ENCODE data around the gene KRT2. TPM values are rescaled to one million over a fixed set of nuclear protein-coding genes. Genes with fewer than 3 reads are reported as not detected.

The KRT2 gene
- total and polyA plus RNA-seq, 8 donors = not detected

- Histone ChIP-seq H3K27me3 (peaks cover 0 to 60% (median 36%) of the 10 kb centered on the region in 3 donors), H3K36me3 (no peaks in the 10 kb centered on the region), H3K4me1 (peaks cover 0 to 8% (median 1%) of the 10 kb centered on the region in 4 donors), H3K4me3 (no peak overlapping the region), H3K9me3 (no peaks in the 10 kb centered on the region), H3K27ac (no peak overlapping the region)
- TF ChIP-seq CTCF (IDR thresholded peaks at IDR 0.05) = no peak
- TF ChIP-seq POLR2AphosphoS5 (IDR thresholded peaks at IDR 0.05) = no peak
- no peak for TF ChIP-seq POLR2A (IDR thresholded peaks at IDR 0.05)
- no peak for TF ChIP-seq EP300 (IDR thresholded peaks at IDR 0.05)
- 56 to 74% (median 71%) methylated on average over 6 of the region's 6 CpGs for WGBS, 5 donors
- no peak for DNase-seq
- intact Hi-C loops (cut with DNase I; ENCODE audit: low total_unique reads) = no loop called here
Observed at GRCh38 chr12:52685406-52685890, 33.4 kb upstream of the KRT2 start.

GRCh38 chr12:52684431-52684830, 32.4 kb upstream of the KRT2 start:
- WGBS, 5 donors = 56 to 82% (median 74%) methylated on average over 2 of the region's 2 CpGs
- Histone ChIP-seq H3K36me3 (no peaks in the 10 kb centered on the region), H3K4me1 (no peaks in the 10 kb centered on the region), H3K27ac (no peak overlapping the region), H3K9me3 (no peaks in the 10 kb centered on the region), H3K27me3 (peaks cover 0 to 59% (median 27%) of the 10 kb centered on the region in 3 donors), H3K4me3 (no peak overlapping the region)
- intact Hi-C loops (cut with DNase I; ENCODE audit: low total_unique reads) = no loop called here
- DNase-seq = no peak
- TF ChIP-seq POLR2A (IDR thresholded peaks at IDR 0.05) (no peak), EP300 (IDR thresholded peaks at IDR 0.05) (no peak), POLR2AphosphoS5 (IDR thresholded peaks at IDR 0.05) (no peak), CTCF (IDR thresholded peaks at IDR 0.05) (no peak)

GRCh38 chr12:52683575-52684300, 31.7 kb upstream of the KRT2 start:
- no peaks in the 10 kb centered on the region for H3K36me3 ChIP-seq
- 79 to 88% (median 87%) methylated on average over 12 of the region's 12 CpGs for WGBS, 5 donors
- intact Hi-C loops (cut with DNase I; ENCODE audit: low total_unique reads) = no loop called here
- H3K27ac ChIP-seq = no peak overlapping the region
- H3K4me1 ChIP-seq = no peaks in the 10 kb centered on the region
- TF ChIP-seq EP300 (IDR thresholded peaks at IDR 0.05) (no peak), POLR2A (IDR thresholded peaks at IDR 0.05) (no peak), POLR2AphosphoS5 (IDR thresholded peaks at IDR 0.05) (no peak), CTCF (IDR thresholded peaks at IDR 0.05) (no peak)
- H3K27me3 ChIP-seq = peaks cover 0 to 56% (median 26%) of the 10 kb centered on the region in 3 donors
- no peak for DNase-seq
- no peaks in the 10 kb centered on the region for H3K9me3 ChIP-seq
- H3K4me3 ChIP-seq = no peak overlapping the region

- intact Hi-C loops (cut with DNase I; ENCODE audit: low total_unique reads) = no loop called here
- H3K4me1 ChIP-seq = no peaks in the 10 kb centered on the region
- no peaks in the 10 kb centered on the region for H3K36me3 ChIP-seq
- H3K27ac ChIP-seq = no peak overlapping the region
- 57 to 79% (median 76%) methylated on average over 4 of the region's 4 CpGs for WGBS, 5 donors
- no peaks in the 10 kb centered on the region for H3K9me3 ChIP-seq
- H3K4me3 ChIP-seq = no peak overlapping the region
- DNase-seq = no peak
- no peak for TF ChIP-seq CTCF (IDR thresholded peaks at IDR 0.05)
- TF ChIP-seq POLR2A (IDR thresholded peaks at IDR 0.05) = no peak
- TF ChIP-seq EP300 (IDR thresholded peaks at IDR 0.05) = no peak
- TF ChIP-seq POLR2AphosphoS5 (IDR thresholded peaks at IDR 0.05) = no peak
- H3K27me3 ChIP-seq = peaks cover 0 to 49% (median 20%) of the 10 kb centered on the region in 3 donors
Observed at GRCh38 chr12:52682938-52683574, 31.0 kb upstream of the KRT2 start.
